Neuronal stem cell (in vitro differentiated cells): ENCODE data around the gene VPS9D1.

Experiments used
- DNase-seq: peaks from one replicate; pipeline ENCODE4 v3.0.0-alpha.2; 2013; ENCODE audit warnings: low spot score
- H2AFZ ChIP-seq: one replicate; pipeline ENCODE4 v1.6.1; 2013; ENCODE audit warnings: mild to moderate bottlenecking, low read length, inconsistent platforms
- H2AK5ac ChIP-seq: 2 replicates; pipeline ENCODE4 v1.6.1; 2013; ENCODE audit warnings: low read depth, mild to moderate bottlenecking, inconsistent platforms, low read length, moderate library complexity, mixed read lengths
- H2BK120ac ChIP-seq: 2 replicates; pipeline ENCODE4 v1.6.1; 2013; ENCODE audit warnings: low read depth, mild to moderate bottlenecking, inconsistent platforms, low read length, moderate library complexity, mixed read lengths
- H2BK12ac ChIP-seq: one replicate; pipeline ENCODE4 v1.6.1; 2013; ENCODE audit warnings: low read length, inconsistent platforms
- H2BK15ac ChIP-seq: 2 replicates; pipeline ENCODE4 v1.6.1; 2013; ENCODE audit warnings: mild to moderate bottlenecking, low read length, inconsistent platforms, mixed read lengths
- H2BK5ac ChIP-seq: one replicate; pipeline ENCODE4 v1.6.1; 2013; ENCODE audit warnings: inconsistent platforms, mild to moderate bottlenecking, low read length, moderate library complexity
- H3K14ac ChIP-seq: one replicate; pipeline ENCODE4 v1.6.1; 2013; ENCODE audit warnings: low read length, inconsistent platforms
- H3K18ac ChIP-seq: 2 replicates; pipeline ENCODE4 v1.6.1; 2013; ENCODE audit warnings: low read length, inconsistent platforms
- H3K23ac ChIP-seq: 2 replicates; pipeline ENCODE4 v1.6.1; 2013; ENCODE audit warnings: low read depth, mild to moderate bottlenecking, mixed read lengths, low read length, inconsistent platforms; ENCODE audit not compliant: poor library complexity
- H3K27ac ChIP-seq: replicated peaks from 3 replicates; pipeline ENCODE4 v1.5.1; 2013; ENCODE audit warnings: low read length, inconsistent platforms
- H3K27me3 ChIP-seq, 3 experiments: 2 replicates each; pipeline ENCODE4 v1.6.1; 2013; ENCODE audit warnings: low read length in 3 of 3, mild to moderate bottlenecking in 2 of 3, inconsistent platforms in 1 of 3, low read depth in 1 of 3, mixed read lengths in 1 of 3, moderate library complexity in 1 of 3; ENCODE audit not compliant: control insufficient read depth in 3 of 3, insufficient read depth in 3 of 3
- H3K36me3 ChIP-seq, 2 donors: replicated peaks in 1 of 2; 2 replicates each; pipeline ENCODE4 v1.6.1; 2013; ENCODE audit warnings: low read length in 2 of 2; ENCODE audit not compliant: control insufficient read depth in 2 of 2, insufficient read depth in 2 of 2
- H3K4ac ChIP-seq: 2 replicates; pipeline ENCODE4 v1.6.1; 2013; ENCODE audit warnings: inconsistent platforms, mild to moderate bottlenecking, low read length, moderate library complexity
- H3K4me1 ChIP-seq, 2 donors: 1 replicate in 1 of 2; 2 replicates in 1 of 2; pipeline ENCODE4 v1.6.1; 2013; ENCODE audit warnings: low read length in 2 of 2, low read depth in 1 of 2; ENCODE audit not compliant: control insufficient read depth in 2 of 2, insufficient read depth in 1 of 2
- H3K4me2 ChIP-seq: one replicate; pipeline ENCODE4 v1.6.1; 2013; ENCODE audit warnings: mild to moderate bottlenecking, low read length, inconsistent platforms; ENCODE audit not compliant: insufficient read depth, poor library complexity, severe bottlenecking
- H3K4me3 ChIP-seq, 2 donors: 2 replicates each; pipeline ENCODE4 v1.5.1; 2013; ENCODE audit warnings: low read length in 2 of 2, mild to moderate bottlenecking in 2 of 2, inconsistent platforms in 1 of 2, moderate library complexity in 1 of 2
- H3K79me1 ChIP-seq: one replicate; pipeline ENCODE4 v1.6.1; 2013; ENCODE audit warnings: low read depth, mild to moderate bottlenecking, inconsistent platforms, low read length, moderate library complexity
- H3K9ac ChIP-seq: one replicate; pipeline ENCODE4 v1.6.1; 2013; ENCODE audit warnings: mild to moderate bottlenecking, low read depth, low read length, inconsistent platforms; ENCODE audit not compliant: poor library complexity
- H3K9me3 ChIP-seq, 2 donors: replicated peaks in 1 of 2; 2 replicates each; pipeline versions ENCODE3 to v1.6.1; 2013; ENCODE audit warnings: low read length in 2 of 2, mild to moderate bottlenecking in 2 of 2, inconsistent platforms in 1 of 2, low read depth in 1 of 2, mixed read lengths in 1 of 2, moderate library complexity in 1 of 2; ENCODE audit not compliant: control insufficient read depth in 2 of 2, insufficient read depth in 1 of 2
- H4K8ac ChIP-seq: one replicate; pipeline ENCODE4 v1.6.1; 2013; ENCODE audit warnings: low read depth, mild to moderate bottlenecking, inconsistent platforms, low read length, moderate library complexity
- H4K91ac ChIP-seq: one replicate; pipeline ENCODE4 v1.6.1; 2013; ENCODE audit warnings: low read length, low read depth, mild to moderate bottlenecking, inconsistent platforms; ENCODE audit not compliant: poor library complexity
- WGBS, 2 donors: extraction: QIAGEN DNeasy Blood & Tissue Kit; methylation state at CpG; one replicate each; pipeline ENCODE4 v1.1.7; 2013; ENCODE audit warnings: missing lambda C conversion rate in 2 of 2, mixed read lengths in 1 of 2; ENCODE audit not compliant: insufficient read length in 2 of 2, insufficient replicate concordance in 1 of 2; ENCODE audit errors: extremely low coverage in 2 of 2; 5-methylcytosine and 5-hydroxymethylcytosine counted together

VPS9D1 gene

DNA sequence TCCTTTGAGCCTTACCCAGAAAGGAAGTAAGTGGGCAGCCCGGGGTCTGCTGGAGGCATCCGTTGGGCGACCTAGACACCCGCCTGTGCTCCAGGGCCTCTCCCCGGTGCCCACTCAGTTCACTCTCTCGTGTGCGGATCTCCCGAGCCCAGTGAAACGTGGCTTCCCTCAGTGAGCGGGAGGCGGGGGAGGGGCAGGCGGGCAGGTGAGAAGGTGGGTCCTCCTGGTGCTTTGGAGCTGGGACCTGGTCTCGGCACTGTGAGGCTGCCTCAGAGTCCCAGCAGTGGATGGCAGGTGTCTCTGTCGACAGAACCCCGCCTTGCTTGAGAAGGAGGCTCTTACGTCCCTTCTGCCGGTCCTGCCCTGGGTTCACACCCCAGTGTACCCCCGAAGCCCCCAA, 8.6 kb upstream of the VPS9D1 start:
- H3K27me3 ChIP-seq, result no peaks in the 10 kb centered on the region
- peaks cover 2% of the 10 kb centered on the region for H3K79me1 ChIP-seq
- WGBS, 2 donors, result no CpG with 5 or more reads among the region's 18 CpGs
- H3K18ac ChIP-seq, result no peak overlapping the region
- H3K4me3 ChIP-seq, result no peak overlapping the region
- H3K4me1 ChIP-seq, result peaks cover 8 to 17% of the 10 kb centered on the region in 2 donors
- DNase-seq, result no peak
- peak overlapping the region; percentile 50 for H3K9ac ChIP-seq
- no peak overlapping the region for H4K91ac ChIP-seq
- H2BK12ac ChIP-seq, result no peak overlapping the region
- H3K14ac ChIP-seq, result no peak overlapping the region
- peaks cover 23 to 81% of the 10 kb centered on the region in 2 donors for H3K36me3 ChIP-seq
- H2BK15ac ChIP-seq, result no peak overlapping the region
- H3K23ac ChIP-seq, result no peak overlapping the region
- H3K9me3 ChIP-seq, result no peaks in the 10 kb centered on the region
- H3K4me2 ChIP-seq, result no peak overlapping the region
- no peak overlapping the region for H2BK120ac ChIP-seq
- H2AFZ ChIP-seq, result no peak overlapping the region
- no peak overlapping the region for H4K8ac ChIP-seq
- no peak overlapping the region for H3K27ac ChIP-seq
- no peak overlapping the region for H3K4ac ChIP-seq
- H2AK5ac ChIP-seq, result no peak overlapping the region
- H2BK5ac ChIP-seq, result peak overlapping the region; percentile 82

DNA sequence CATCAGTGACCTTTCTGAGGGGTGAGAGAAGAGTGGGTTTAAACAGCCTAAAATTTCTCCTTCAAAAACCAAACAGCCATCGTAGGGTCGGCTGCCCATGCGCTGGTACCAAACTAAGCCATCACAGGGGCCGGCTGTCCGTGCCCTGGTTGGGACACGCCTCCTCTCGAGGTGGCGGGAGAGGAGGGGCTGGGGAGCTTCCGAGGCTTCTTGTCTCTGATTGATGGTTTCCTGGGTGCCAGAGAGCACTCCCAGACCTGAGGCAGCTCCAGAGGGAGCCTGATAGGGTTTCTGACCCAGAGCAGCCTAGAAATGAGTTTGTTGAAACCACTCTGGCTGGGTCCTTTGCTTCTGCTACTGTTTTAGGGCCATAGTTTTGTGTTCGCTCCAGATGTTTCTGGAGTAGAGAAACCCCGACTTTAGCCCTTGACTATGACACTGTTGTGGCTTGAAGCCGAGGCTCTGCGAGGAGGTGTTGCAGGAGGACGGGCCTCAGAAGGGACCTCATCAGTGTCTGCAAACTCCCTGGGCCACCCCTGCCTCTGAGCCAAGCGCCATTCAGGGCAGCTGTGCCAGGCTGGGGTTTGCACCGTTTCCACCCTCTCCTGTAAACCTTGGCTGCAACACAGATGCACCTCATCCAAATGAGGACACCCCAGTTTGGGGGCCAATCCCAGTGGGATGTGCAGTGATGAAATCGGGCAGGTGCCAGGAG, 6.9 kb upstream of the VPS9D1 start:
- no CpG with 5 or more reads among the region's 17 CpGs for WGBS, 2 donors
- no peak overlapping the region for H3K4me3 ChIP-seq
- H3K9ac ChIP-seq, result no peak overlapping the region
- H3K36me3 ChIP-seq, result peaks cover 28 to 82% of the 10 kb centered on the region in 2 donors
- H3K79me1 ChIP-seq, result peaks cover 7% of the 10 kb centered on the region
- no peak overlapping the region for H3K4ac ChIP-seq
- no peak overlapping the region for H2BK120ac ChIP-seq
- no peaks in the 10 kb centered on the region for H3K9me3 ChIP-seq
- DNase-seq, result no peak
- no peak overlapping the region for H2BK15ac ChIP-seq
- H2BK12ac ChIP-seq, result peak overlapping the region; percentile 75
- H2BK5ac ChIP-seq, result no peak overlapping the region
- no peak overlapping the region for H3K14ac ChIP-seq
- H2AFZ ChIP-seq, result no peak overlapping the region
- peaks cover 0 to 6% (median 1%) of the 10 kb centered on the region in 3 experiments for H3K27me3 ChIP-seq
- H3K4me2 ChIP-seq, result no peak overlapping the region
- no peak overlapping the region for H4K8ac ChIP-seq
- H2AK5ac ChIP-seq, result no peak overlapping the region
- peak overlapping the region; percentile 43 for H3K23ac ChIP-seq
- no peak overlapping the region for H4K91ac ChIP-seq
- no peak overlapping the region for H3K27ac ChIP-seq
- H3K4me1 ChIP-seq, result peaks cover 11 to 17% of the 10 kb centered on the region in 2 donors
- peak overlapping the region; percentile 27 for H3K18ac ChIP-seq

DNA sequence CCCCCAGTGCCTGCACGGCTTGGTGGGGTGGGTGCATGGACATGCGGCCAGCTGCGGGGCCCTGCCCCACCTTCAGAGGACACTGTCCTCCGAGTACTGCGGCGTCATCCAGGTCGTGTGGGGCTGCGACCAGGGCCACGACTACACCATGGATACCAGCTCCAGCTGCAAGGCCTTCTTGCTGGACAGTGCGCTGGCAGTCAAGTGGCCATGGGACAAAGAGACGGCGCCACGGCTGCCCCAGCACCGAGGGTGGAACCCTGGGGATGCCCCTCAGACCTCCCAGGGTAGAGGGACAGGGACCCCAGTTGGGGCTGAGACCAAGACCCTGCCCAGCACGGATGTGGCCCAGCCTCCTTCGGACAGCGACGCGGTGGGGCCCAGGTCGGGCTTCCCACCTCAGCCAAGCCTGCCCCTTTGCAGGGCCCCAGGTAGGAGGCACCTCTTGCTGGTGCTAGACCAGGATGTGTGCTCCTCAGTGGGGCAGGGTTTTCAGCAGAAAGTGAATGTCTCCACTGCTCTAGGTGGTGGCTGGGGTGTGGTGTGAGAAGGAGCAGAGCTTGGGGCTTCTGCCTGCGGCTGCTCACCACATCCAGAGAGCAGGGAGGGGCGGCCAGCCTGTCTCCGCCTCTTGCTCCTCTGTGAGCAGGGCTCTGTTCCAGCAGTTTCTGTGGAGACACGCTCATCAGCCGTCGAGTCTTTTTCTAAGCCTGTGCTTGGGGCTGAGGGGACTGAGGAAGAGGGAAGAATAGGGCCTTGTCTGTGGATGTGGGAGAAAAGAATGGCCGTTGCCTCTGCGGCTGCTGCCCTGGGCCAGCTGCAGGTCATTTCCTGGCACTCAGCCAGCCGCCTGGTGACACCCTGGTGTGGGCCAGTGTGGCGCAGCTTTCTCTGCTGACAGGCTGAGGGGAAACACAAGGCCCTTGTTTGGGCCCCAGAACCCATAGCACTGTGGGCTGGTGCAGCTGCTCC, 2.9 kb upstream of the VPS9D1 start:
- H3K23ac ChIP-seq, result peak overlapping the region; percentile 80
- peaks cover 16 to 18% of the 10 kb centered on the region in 2 donors for H3K4me1 ChIP-seq
- H3K4ac ChIP-seq, result no peak overlapping the region
- H3K79me1 ChIP-seq, result peaks cover 7% of the 10 kb centered on the region
- H3K27me3 ChIP-seq, result peaks cover 0 to 16% (median 5%) of the 10 kb centered on the region in 3 experiments
- peaks cover 19 to 46% of the 10 kb centered on the region in 2 donors for H3K36me3 ChIP-seq
- no peak overlapping the region for H2BK120ac ChIP-seq
- peak overlapping the region; percentile 63 for H2AK5ac ChIP-seq
- no peak overlapping the region for H3K18ac ChIP-seq
- H2BK15ac ChIP-seq, result no peak overlapping the region
- H3K14ac ChIP-seq, result no peak overlapping the region
- no peak overlapping the region for H2AFZ ChIP-seq
- no peak overlapping the region for H3K4me2 ChIP-seq
- H3K4me3 ChIP-seq, result peak overlapping the region; percentile 28 to 92
- no peak overlapping the region for H2BK12ac ChIP-seq
- H4K91ac ChIP-seq, result no peak overlapping the region
- no peaks in the 10 kb centered on the region for H3K9me3 ChIP-seq
- no CpG with 5 or more reads among the region's 30 CpGs for whole genome bisulfite sequencing, 2 donors
- H3K27ac ChIP-seq, result no peak overlapping the region
- no peak overlapping the region for H2BK5ac ChIP-seq
- no peak for DNase-seq
- H4K8ac ChIP-seq, result no peak overlapping the region
- H3K9ac ChIP-seq, result peak overlapping the region; percentile 50
